GM12864 (cell line): ENCODE results near the gene SPA17.

Experiments used
- DNase-seq: peaks from one replicate; pipeline ENCODE4 v3.0.0-alpha.2; 2011; ENCODE audit warnings: low read depth
- H3K4me3 ChIP-seq: 2 replicates; pipeline ENCODE4 v1.5.1; 2011; ENCODE audit warnings: mild to moderate bottlenecking, low read depth, low read length, control low read depth
- CTCF ChIP-seq: IDR thresholded peaks from 2 replicates; pipeline ENCODE4 v1.5.1; 2011; ENCODE audit warnings: low read depth, mild to moderate bottlenecking, moderate library complexity, low read length, control low read depth, inconsistent platforms; ENCODE audit errors: missing control alignments

The SPA17 gene

GRCh38 chr11:124646148-124646547, 27.6 kb upstream of the SPA17 start:
- TF ChIP-seq CTCF: no peak
- no peak overlapping the region for H3K4me3 ChIP-seq
- DNase-seq: no peak

GRCh38 chr11:124648610-124649009, 25.1 kb upstream of the SPA17 start:
- H3K4me3 ChIP-seq: no peak overlapping the region
- DNase-seq: no peak
- TF ChIP-seq CTCF: no peak

- H3K4me3 ChIP-seq: no peak overlapping the region
- TF ChIP-seq CTCF: no peak
- no peak for DNase-seq
Observed at GRCh38 chr11:124656774-124657630, 16.7 kb upstream of the SPA17 start.

GRCh38 chr11:124657904-124658303, 15.8 kb upstream of the SPA17 start:
- no peak for TF ChIP-seq CTCF
- no peak overlapping the region for H3K4me3 ChIP-seq
- no peak for DNase-seq

GRCh38 chr11:124658501-124658900, 15.2 kb upstream of the SPA17 start:
- DNase-seq: no peak
- TF ChIP-seq CTCF: no peak
- H3K4me3 ChIP-seq: no peak overlapping the region

- no peak for TF ChIP-seq CTCF
- no peak for DNase-seq
- H3K4me3 ChIP-seq: no peak overlapping the region
Observed at GRCh38 chr11:124658986-124659385, 14.7 kb upstream of the SPA17 start.

- no peak overlapping the region for H3K4me3 ChIP-seq
- no peak for TF ChIP-seq CTCF
- DNase-seq: no peak
Observed at GRCh38 chr11:124661553-124661952, 12.2 kb upstream of the SPA17 start.
